GM12891 (cell line): ENCODE data around the gene SRCIN1.

Experiments
- DNase-seq: peaks from one replicate; pipeline ENCODE4 v3.0.0; 2011; ENCODE audit warnings: low spot score; ENCODE audit not compliant: insufficient read length
- FAIRE-seq: peaks from 2 replicates; lab custom pipeline; 2011; peaks lifted over from hg19 to GRCh38; lab: Jason Lieb, UNC
- PAX5 ChIP-seq: IDR thresholded peaks from 2 replicates; pipeline ENCODE4 v1.6.1; 2011; ENCODE audit warnings: low read length, moderate library complexity, mild to moderate bottlenecking; ENCODE audit not compliant: insufficient read depth, severe bottlenecking
- POLR2A ChIP-seq: IDR thresholded peaks from 2 replicates; pipeline ENCODE4 v1.6.1; 2011; ENCODE audit warnings: low read depth, low read length, control low read depth
- POLR2AphosphoS5 ChIP-seq: IDR thresholded peaks from 2 replicates; pipeline ENCODE4 v1.6.1; 2011; ENCODE audit warnings: low read depth, low read length, control low read depth
- POU2F2 ChIP-seq: IDR thresholded peaks from 2 replicates; pipeline ENCODE4 v1.6.1; 2011; ENCODE audit warnings: low read depth, mild to moderate bottlenecking, control low read depth, low read length, moderate library complexity
- SPI1 ChIP-seq: IDR thresholded peaks from 2 replicates; pipeline ENCODE4 v1.6.1; 2011; ENCODE audit warnings: low read depth, low read length, control low read depth
- TAF1 ChIP-seq: IDR thresholded peaks from 2 replicates; pipeline ENCODE4 v1.6.1; 2011; ENCODE audit warnings: low read depth, low read length, control low read depth

Gene SRCIN1

DNA sequence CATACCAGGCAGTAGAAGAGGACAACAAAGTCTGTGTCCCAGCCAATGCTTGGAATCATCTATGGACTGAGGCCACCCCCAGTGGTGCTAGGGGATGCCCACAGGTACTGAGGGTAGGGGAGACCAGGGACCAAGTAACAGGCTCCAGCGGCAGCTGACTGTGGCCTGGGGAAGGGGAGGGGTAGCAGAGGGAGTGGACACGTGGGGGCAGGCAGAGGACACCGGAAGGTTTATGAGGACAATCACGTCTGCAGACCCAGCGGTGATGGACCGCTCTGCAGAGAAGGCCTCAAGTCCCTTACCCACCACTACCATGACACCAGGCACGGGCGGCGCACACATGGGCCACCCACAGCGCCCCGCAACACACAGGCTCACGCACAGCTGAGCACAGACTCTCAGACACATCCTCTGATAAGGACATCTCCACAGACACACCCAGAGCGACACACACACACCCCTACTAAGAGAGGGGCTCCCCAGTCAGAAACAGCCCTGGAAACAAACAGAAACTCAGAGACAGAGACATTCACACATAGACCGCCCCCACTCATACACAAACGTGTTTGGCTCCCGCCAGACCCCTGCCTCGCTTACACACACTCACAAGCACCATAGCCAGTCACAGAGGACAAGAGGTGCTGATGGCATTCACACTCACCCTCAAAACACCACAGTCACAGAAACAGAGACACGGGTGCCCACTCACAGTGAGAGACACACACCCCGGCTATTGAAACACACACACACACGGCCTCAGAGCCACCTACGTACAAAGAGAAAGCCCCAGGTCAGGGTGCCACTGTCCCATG, 35.8 kb downstream of the SRCIN1 start:
- DNase-seq (no peak), FAIRE-seq (no peak)
- TF ChIP-seq POLR2A (no peak), SPI1 (no peak), POU2F2 (no peak), TAF1 (no peak), PAX5 (no peak), POLR2AphosphoS5 (no peak)

DNA sequence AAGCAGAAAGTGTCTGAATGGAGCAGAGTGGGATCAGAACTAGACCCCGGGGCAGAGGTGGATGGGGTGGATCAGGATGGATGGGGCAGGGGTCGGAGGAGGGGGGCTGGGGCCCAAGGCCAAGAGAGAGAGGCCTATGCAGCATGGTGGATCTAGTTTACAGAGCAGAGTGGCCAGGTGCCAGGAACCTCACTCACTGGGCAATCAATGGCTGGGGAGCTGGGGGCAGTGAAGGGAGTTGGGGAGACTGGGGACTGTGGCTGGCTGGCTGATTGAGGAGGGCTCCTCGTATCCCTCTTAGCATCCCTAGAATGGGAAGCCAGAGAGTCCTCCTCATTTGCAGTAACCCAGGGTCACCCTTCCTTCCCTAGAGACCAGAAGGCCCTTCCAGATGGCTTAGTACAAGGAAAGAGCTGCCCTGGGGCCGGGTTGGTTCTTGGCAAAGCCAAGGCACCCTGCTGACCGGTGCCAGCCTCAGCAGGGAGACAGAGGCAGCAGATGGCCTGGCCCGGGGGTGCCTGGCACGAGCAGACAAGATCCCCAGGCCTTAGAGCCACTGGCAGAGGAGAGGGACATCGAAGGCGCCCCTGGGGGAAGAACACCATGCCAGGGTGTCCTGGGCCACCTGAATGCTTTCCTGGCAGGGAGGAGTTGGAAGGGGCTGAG, 36.8 kb downstream of the SRCIN1 start:
- DNase-seq, result no peak
- TF ChIP-seq POLR2A (no peak), TAF1 (no peak), POLR2AphosphoS5 (no peak), SPI1 (no peak), PAX5 (no peak), POU2F2 (no peak)
- no peak for FAIRE-seq

DNA sequence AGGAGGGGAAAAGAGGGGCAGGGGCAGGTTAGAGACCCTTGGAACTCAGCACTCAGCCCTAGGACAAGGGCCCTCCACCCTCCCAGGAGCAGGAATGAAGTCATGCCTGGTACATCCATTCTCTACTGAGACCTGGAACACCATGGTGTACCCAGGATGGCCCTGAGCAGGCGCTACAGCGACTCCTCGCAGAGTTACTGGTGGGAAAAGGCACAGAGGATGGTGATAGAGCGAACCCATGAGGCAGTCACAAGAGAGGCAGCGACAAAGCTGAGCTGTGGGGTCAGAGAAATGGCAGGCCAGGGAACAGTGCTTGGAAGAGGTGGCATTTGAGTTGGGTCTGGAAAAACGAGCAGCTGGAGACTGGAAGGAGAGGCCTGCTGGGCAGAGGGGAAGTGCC, 37.5 kb downstream of the SRCIN1 start:
- no peak for TF ChIP-seq PAX5
- no peak for TF ChIP-seq TAF1
- no peak for TF ChIP-seq POLR2AphosphoS5
- TF ChIP-seq SPI1, result no peak
- TF ChIP-seq POLR2A, result no peak
- no peak for TF ChIP-seq POU2F2
- no peak for FAIRE-seq
- DNase-seq, result no peak

DNA sequence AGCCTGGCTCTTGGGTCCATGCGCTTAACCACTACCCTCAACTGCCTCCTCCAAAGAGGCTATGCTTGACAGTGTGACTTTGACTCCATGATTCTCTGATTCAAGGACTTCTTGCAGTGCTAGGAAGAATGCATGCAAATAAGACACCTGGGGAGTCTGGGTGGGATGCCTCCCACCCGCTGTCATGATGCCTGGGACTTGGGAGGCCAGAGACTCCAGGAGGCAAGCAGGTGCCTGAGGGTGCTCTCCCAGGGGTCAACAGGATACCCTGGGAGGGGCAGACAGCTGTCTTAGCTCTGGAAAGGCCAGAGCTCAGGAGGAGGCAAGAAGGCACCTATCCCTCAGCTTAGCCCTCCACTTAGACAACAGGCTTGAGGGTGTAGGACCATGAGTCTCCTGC, 38.4 kb downstream of the SRCIN1 start:
- DNase-seq (no peak), FAIRE-seq (no peak)
- TF ChIP-seq PAX5 (no peak), POU2F2 (no peak), POLR2A (no peak), TAF1 (no peak), POLR2AphosphoS5 (no peak), SPI1 (no peak)

DNA sequence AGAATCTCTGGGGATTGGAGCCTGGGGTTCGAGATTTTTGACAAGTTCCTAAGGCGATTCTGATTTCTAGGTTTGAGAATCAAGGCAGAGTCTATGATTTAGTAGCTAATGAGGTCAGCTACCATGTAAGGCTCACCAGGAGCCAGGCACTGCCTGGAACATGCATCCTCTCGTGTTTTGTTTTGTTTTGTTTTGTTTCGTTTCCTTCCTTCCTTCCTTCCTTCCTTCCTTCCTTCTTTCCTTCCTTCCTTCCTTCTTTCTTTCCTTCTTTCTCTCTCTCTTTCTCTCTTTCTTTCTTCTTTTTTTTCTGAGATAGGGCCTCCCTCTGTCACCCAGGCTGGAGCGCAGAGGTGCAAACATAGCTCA, 39.1 kb downstream of the SRCIN1 start:
- DNase-seq (no peak), FAIRE-seq (no peak)
- TF ChIP-seq POLR2A, result no peak
- TF ChIP-seq TAF1, result no peak
- no peak for TF ChIP-seq SPI1
- no peak for TF ChIP-seq PAX5
- no peak for TF ChIP-seq POU2F2
- no peak for TF ChIP-seq POLR2AphosphoS5

DNA sequence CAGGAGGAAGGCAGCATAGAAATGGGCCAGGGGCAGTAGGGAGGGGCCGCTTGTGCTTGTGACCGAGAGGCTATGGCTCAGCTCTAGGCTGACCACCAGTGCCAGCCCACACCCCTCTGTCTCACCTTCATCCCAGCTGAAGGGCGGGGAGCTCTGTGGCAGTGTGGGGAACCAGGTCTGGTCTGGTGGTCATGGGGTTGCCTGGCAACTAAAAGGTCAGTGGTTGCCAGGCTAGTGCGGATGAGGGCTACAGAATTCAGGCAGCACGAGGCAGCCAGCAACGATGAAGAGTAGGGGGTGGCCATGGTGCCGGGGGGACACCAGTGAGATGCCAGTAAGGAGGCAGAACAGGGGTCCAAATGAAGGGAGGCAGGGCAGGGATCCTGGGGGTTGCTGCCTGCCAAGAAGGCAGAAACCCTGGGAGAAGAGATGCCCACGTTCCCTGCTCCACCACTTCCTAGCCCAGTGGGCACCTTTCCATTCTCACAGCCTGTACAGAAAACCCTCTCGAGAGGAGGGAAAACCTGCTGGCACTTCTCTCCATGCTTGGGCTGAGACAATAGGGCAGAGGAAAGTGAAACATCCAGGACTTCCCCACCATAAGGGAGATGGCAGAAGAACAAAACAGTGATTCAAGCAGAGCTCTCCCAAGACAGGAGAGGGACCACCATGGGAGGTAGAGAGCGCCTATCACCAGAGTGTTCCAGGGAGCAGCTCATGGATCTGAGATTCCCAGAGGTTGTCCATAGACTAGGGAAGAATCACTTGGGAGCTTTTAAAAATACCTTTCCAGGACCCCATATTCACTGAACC, 39.7 kb downstream of the SRCIN1 start:
- no peak for DNase-seq
- no peak for FAIRE-seq
- TF ChIP-seq SPI1 (no peak), POLR2A (no peak), POLR2AphosphoS5 (no peak), TAF1 (no peak)

DNA sequence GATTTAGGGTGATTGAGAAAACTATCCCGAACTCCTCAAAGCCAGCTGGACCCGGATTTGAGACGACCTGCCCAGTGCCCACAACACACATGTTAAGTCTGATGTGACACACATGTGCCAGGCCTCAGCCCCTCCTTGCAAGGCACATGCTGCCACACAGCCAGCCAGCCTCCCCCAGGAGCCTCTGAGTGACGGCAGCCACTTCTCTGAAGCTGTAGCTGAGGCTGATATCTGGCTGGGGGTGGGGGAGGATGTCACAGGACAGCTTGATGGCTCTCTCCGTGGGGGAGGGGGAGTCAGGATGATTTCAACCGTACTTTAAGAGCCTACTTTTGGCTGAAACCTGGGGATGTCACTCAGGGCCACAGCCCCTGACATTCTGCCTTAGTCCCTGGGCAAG, 40.9 kb downstream of the SRCIN1 start:
- TF ChIP-seq PAX5, result no peak
- TF ChIP-seq POLR2A, result no peak
- no peak for TF ChIP-seq TAF1
- no peak for TF ChIP-seq SPI1
- TF ChIP-seq POU2F2, result no peak
- no peak for TF ChIP-seq POLR2AphosphoS5
- DNase-seq (no peak), FAIRE-seq (no peak)

DNA sequence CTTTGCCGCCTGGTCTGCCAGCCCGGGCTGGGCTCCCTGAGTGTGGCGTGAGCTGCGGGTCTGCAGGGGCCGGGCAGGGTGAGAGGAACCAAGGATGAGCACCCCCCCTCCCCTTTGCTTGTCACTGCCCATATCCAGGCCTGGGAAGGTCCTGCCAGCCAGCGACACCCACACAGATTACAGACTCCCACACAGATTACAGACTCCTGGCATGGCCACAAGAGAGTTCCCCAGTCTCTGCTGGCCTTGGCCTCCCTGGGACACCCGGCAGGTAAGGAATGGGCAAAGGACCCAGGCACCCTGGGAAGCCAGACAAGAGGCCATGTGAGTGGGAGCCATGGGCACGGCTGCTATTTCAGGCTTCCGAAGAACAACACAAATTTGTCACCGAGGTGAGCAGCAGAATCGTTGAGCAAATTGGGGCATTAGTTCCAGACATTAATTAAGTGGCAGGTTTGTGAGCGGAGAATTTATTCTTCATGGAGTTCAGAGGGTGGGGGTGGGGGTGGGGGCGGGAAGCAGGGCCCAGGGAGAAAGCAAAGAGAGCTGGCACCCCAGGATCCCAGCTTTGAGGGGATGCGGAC, 41.4 kb downstream of the SRCIN1 start:
- FAIRE-seq (no peak), DNase-seq (no peak)
- TF ChIP-seq POLR2AphosphoS5 (no peak), TAF1 (no peak), POLR2A (no peak), PAX5 (no peak), SPI1 (no peak), POU2F2 (no peak)
